Measurements from ENCODE around the gene CRIP3.

DNA sequence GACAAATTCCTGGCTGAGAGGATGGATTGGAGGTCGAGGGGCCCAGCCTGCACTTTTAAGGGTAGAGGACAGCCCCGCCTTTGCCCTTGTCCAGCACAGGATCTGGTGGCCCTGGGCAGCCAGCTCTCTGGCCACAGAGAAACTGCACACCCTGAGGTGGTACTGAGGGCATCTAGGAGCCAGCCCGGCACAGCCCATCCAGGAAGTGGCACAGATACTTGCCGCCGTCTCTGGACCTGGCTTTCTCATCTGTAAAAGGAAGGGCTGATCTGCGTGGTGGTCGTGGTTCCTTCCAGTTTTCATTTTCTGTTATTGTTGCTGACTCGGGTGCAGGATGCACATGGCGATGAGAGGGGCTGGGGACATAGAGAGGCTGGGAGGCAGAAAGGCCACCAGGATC lies 26.6 kb downstream of the CRIP3 start:
- TF ChIP-seq, protein P1, sequence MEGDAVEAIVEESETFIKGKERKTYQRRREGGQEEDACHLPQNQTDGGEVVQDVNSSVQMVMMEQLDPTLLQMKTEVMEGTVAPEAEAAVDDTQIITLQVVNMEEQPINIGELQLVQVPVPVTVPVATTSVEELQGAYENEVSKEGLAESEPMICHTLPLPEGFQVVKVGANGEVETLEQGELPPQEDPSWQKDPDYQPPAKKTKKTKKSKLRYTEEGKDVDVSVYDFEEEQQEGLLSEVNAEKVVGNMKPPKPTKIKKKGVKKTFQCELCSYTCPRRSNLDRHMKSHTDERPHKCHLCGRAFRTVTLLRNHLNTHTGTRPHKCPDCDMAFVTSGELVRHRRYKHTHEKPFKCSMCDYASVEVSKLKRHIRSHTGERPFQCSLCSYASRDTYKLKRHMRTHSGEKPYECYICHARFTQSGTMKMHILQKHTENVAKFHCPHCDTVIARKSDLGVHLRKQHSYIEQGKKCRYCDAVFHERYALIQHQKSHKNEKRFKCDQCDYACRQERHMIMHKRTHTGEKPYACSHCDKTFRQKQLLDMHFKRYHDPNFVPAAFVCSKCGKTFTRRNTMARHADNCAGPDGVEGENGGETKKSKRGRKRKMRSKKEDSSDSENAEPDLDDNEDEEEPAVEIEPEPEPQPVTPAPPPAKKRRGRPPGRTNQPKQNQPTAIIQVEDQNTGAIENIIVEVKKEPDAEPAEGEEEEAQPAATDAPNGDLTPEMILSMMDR (tag by site-specific recombination; IDR thresholded peaks at IDR 0.05): no peak
- TF ChIP-seq ZNF223 (tag by site-specific recombination; IDR thresholded peaks at IDR 0.05) (no peak), ZBTB7A (tag by site-specific recombination; IDR thresholded peaks at IDR 0.05; ENCODE audit: low read depth) (no peak), ZNF776 (tag by site-specific recombination; IDR thresholded peaks at IDR 0.05; ENCODE audit: borderline replicate concordance) (no peak)
- TF ChIP-seq, protein P2, sequence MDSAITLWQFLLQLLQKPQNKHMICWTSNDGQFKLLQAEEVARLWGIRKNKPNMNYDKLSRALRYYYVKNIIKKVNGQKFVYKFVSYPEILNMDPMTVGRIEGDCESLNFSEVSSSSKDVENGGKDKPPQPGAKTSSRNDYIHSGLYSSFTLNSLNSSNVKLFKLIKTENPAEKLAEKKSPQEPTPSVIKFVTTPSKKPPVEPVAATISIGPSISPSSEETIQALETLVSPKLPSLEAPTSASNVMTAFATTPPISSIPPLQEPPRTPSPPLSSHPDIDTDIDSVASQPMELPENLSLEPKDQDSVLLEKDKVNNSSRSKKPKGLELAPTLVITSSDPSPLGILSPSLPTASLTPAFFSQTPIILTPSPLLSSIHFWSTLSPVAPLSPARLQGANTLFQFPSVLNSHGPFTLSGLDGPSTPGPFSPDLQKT (IDR thresholded peaks at IDR 0.05; ENCODE audit: borderline replicate concordance, low read depth, low read length): no peak
- TF ChIP-seq, protein P3, sequence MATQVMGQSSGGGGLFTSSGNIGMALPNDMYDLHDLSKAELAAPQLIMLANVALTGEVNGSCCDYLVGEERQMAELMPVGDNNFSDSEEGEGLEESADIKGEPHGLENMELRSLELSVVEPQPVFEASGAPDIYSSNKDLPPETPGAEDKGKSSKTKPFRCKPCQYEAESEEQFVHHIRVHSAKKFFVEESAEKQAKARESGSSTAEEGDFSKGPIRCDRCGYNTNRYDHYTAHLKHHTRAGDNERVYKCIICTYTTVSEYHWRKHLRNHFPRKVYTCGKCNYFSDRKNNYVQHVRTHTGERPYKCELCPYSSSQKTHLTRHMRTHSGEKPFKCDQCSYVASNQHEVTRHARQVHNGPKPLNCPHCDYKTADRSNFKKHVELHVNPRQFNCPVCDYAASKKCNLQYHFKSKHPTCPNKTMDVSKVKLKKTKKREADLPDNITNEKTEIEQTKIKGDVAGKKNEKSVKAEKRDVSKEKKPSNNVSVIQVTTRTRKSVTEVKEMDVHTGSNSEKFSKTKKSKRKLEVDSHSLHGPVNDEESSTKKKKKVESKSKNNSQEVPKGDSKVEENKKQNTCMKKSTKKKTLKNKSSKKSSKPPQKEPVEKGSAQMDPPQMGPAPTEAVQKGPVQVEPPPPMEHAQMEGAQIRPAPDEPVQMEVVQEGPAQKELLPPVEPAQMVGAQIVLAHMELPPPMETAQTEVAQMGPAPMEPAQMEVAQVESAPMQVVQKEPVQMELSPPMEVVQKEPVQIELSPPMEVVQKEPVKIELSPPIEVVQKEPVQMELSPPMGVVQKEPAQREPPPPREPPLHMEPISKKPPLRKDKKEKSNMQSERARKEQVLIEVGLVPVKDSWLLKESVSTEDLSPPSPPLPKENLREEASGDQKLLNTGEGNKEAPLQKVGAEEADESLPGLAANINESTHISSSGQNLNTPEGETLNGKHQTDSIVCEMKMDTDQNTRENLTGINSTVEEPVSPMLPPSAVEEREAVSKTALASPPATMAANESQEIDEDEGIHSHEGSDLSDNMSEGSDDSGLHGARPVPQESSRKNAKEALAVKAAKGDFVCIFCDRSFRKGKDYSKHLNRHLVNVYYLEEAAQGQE (tag by site-specific recombination; IDR thresholded peaks at IDR 0.05): no peak
- TF ChIP-seq, protein P4, sequence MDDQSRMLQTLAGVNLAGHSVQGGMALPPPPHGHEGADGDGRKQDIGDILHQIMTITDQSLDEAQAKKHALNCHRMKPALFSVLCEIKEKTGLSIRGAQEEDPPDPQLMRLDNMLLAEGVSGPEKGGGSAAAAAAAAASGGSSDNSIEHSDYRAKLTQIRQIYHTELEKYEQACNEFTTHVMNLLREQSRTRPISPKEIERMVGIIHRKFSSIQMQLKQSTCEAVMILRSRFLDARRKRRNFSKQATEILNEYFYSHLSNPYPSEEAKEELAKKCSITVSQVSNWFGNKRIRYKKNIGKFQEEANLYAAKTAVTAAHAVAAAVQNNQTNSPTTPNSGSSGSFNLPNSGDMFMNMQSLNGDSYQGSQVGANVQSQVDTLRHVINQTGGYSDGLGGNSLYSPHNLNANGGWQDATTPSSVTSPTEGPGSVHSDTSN (CRISPR knock-in tag; IDR thresholded peaks at IDR 0.05): no peak
